Suprapubic skin (tissue), 4 donors: Measurements from ENCODE around the gene ITK. TPM values are rescaled to one million over a fixed set of nuclear protein-coding genes. Genes with fewer than 3 reads are reported as not detected.

Source experiments
- DNase-seq, 2 donors: peaks; one replicate each; pipeline ENCODE4 v3.0.0-alpha.2; 2019; ENCODE audit warnings: low spot score in 2 of 2
- H3K27ac ChIP-seq: fragments of 200-600 bp; sonication (generic); one replicate; pipeline ENCODE4 v1.5.1; 2019
- H3K27me3 ChIP-seq: fragments of 200-600 bp; sonication (generic); one replicate; pipeline ENCODE4 v1.5.1; 2019
- H3K36me3 ChIP-seq: fragments of 200-600 bp; sonication (generic); one replicate; pipeline ENCODE4 v1.5.1; 2019
- H3K4me1 ChIP-seq: fragments of 200-600 bp; sonication (generic); one replicate; pipeline ENCODE4 v1.5.1; 2019
- H3K4me3 ChIP-seq: fragments of 200-600 bp; sonication (generic); one replicate; pipeline ENCODE4 v1.5.1; 2019; ENCODE audit warnings: mild to moderate bottlenecking
- H3K9me3 ChIP-seq: fragments of 200-600 bp; sonication (generic); one replicate; pipeline ENCODE4 v1.5.1; 2019
- CTCF ChIP-seq, 2 donors: fragments of 200-600 bp in 1 of 2; fragments of 450-650 bp in 1 of 2; sonication (generic) in 1 of 2; IDR thresholded peaks; one replicate each; pipeline ENCODE4 v1.5.1; 2016 to 2019; ENCODE audit warnings: antibody characterized with exemption in 2 of 2, mild to moderate bottlenecking in 1 of 2, moderate library complexity in 1 of 2
- EP300 ChIP-seq: sonication (generic); formaldehyde crosslinking; IDR thresholded peaks from one replicate; pipeline ENCODE4 v1.6.1; 2017; ENCODE audit warnings: antibody characterized with exemption
- POLR2A ChIP-seq, 2 donors: fragments of 450-650 bp; IDR thresholded peaks; one replicate each; pipeline ENCODE4 v1.6.1; 2017; ENCODE audit warnings: antibody characterized with exemption in 2 of 2, mild to moderate bottlenecking in 2 of 2, moderate library complexity in 2 of 2
- POLR2AphosphoS5 ChIP-seq, 3 donors: sonication (generic); formaldehyde crosslinking; IDR thresholded peaks; one replicate each; pipeline ENCODE4 v1.6.1; 2017; ENCODE audit warnings: antibody characterized with exemption in 3 of 3
- WGBS: methylation state at CpG from one replicate; pipeline ENCODE4 v1.1.5; 2018; 5-methylcytosine and 5-hydroxymethylcytosine counted together
- total RNA-seq, 4 donors: library from RNA; depleted of rRNA; stranded (reverse); fragments of >200 nt; gene quantifications; one replicate each; pipeline ENCODE4 v1.1.0, GENCODE V29; 2016

Gene ITK
- total RNA-seq, 4 donors from 2014 or later: 1.6 to 3.5 (median 2.7) TPM

- H3K9me3 ChIP-seq: no peaks in the 10 kb centered on the region
- no peak for TF ChIP-seq CTCF (IDR thresholded peaks at IDR 0.05)
- no peak for TF ChIP-seq POLR2A (IDR thresholded peaks at IDR 0.05)
- no peak for TF ChIP-seq POLR2AphosphoS5 (IDR thresholded peaks at IDR 0.05)
- TF ChIP-seq EP300: no peak
- no peak overlapping the region for H3K4me3 ChIP-seq
- no peaks in the 10 kb centered on the region for H3K27me3 ChIP-seq
- 79% methylated on average over 6 of the region's 6 CpGs for WGBS
- H3K27ac ChIP-seq: no peak overlapping the region
- H3K36me3 ChIP-seq: no peaks in the 10 kb centered on the region
- no peaks in the 10 kb centered on the region for H3K4me1 ChIP-seq
- no peak for DNase-seq
Measured at GRCh38 chr5:157216391-157217142, 35.9 kb downstream of the ITK start.

GRCh38 chr5:157217289-157218024 lies 36.8 kb downstream of the ITK start:
- no peaks in the 10 kb centered on the region for H3K4me1 ChIP-seq

DNA sequence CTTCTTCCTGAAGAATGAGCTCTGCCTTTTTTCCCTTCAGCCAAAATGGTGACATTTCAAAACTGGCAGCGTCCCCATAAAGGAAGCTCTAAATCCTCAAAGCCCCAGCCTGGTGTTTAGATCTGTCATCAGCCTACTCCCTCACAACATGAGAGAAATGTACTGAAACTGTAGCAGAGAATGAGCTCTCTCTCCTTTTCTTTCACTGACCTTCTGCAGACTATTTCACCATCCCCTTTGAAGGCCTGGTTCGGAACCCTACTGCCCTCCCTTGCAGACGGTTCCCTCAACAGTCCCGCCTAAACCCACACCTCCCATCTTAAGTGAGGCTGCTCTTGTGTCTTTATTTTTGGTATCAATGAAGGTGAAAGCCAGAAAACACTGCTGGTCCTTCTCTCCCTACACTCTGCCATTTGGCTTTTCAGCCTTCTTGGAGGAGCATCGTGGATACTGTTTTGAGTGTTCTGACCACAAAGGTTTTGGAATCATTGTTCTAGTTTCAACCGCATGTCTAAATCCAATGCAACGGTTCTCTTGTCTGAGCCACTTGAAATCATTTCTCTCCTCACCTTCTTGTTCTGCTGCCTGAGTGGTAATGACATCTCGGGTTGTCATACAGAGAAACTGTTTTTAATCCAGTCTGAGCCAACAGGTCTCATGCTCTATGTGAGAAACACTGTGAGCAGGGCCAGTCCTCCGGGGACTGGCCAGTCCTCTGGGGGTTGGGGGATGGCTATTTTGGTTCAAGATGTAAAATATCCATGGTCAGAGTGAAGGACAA lies 39.0 kb downstream of the ITK start:
- H3K4me1 ChIP-seq: no peaks in the 10 kb centered on the region
- TF ChIP-seq POLR2AphosphoS5 (IDR thresholded peaks at IDR 0.05) (no peak), CTCF (IDR thresholded peaks at IDR 0.05) (no peak), EP300 (no peak), POLR2A (IDR thresholded peaks at IDR 0.05) (no peak)

More at GRCh38 chr5:157217289-157218024, 36.8 kb downstream of the ITK start:
- no peak for TF ChIP-seq POLR2AphosphoS5 (IDR thresholded peaks at IDR 0.05)
- TF ChIP-seq POLR2A (IDR thresholded peaks at IDR 0.05): no peak
- no peak for TF ChIP-seq EP300
- TF ChIP-seq CTCF (IDR thresholded peaks at IDR 0.05): no peak
- H3K9me3 ChIP-seq: no peaks in the 10 kb centered on the region
- 47% methylated on average over 5 of the region's 5 CpGs for WGBS
- H3K27ac ChIP-seq: no peak overlapping the region
- H3K27me3 ChIP-seq: no peaks in the 10 kb centered on the region
- no peak for DNase-seq
- H3K36me3 ChIP-seq: no peaks in the 10 kb centered on the region
- H3K4me3 ChIP-seq: no peak overlapping the region

GRCh38 chr5:157221959-157222358 lies 41.3 kb downstream of the ITK start:
- no peaks in the 10 kb centered on the region for H3K27me3 ChIP-seq
- DNase-seq: no peak
- H3K4me3 ChIP-seq: no peak overlapping the region
- no peaks in the 10 kb centered on the region for H3K9me3 ChIP-seq
- no peak for TF ChIP-seq EP300
- no peak for TF ChIP-seq POLR2AphosphoS5 (IDR thresholded peaks at IDR 0.05)
- no peak for TF ChIP-seq CTCF (IDR thresholded peaks at IDR 0.05)
- TF ChIP-seq POLR2A (IDR thresholded peaks at IDR 0.05): no peak
- 78% methylated on average over 5 of the region's 5 CpGs for WGBS
- no peaks in the 10 kb centered on the region for H3K4me1 ChIP-seq
- no peaks in the 10 kb centered on the region for H3K36me3 ChIP-seq
- H3K27ac ChIP-seq: no peak overlapping the region

More for the DNA sequence above, 39.0 kb downstream of the ITK start:
- WGBS: 60% methylated on average over 9 of the region's 9 CpGs
- Histone ChIP-seq H3K36me3 (no peaks in the 10 kb centered on the region), H3K4me3 (no peak overlapping the region), H3K27ac (no peak overlapping the region), H3K27me3 (no peaks in the 10 kb centered on the region), H3K9me3 (no peaks in the 10 kb centered on the region)
- no peak for DNase-seq
